Muscle of leg (tissue), 11 donors: ENCODE results near the gene ATP13A1. TPM values are rescaled to one million over a fixed set of nuclear protein-coding genes. Genes with fewer than 3 reads are reported as not detected.
"Not testable (repeated sequence)": the region's sequence is repeated elsewhere in the genome, so short reads cannot be mapped to it uniquely, and the experiment has no call there.

Experiments
- DNase-seq: peaks from one replicate; pipeline ENCODE4 v3.0.0; 2013
- H3K27ac ChIP-seq: one replicate; pipeline ENCODE4 v1.5.1; 2013; ENCODE audit warnings: mild to moderate bottlenecking, low read length, control low read depth
- H3K27me3 ChIP-seq: one replicate; pipeline ENCODE4 v1.6.1; 2013; ENCODE audit warnings: low read length; ENCODE audit not compliant: control insufficient read depth, insufficient read depth
- H3K36me3 ChIP-seq: one replicate; pipeline ENCODE4 v1.6.1; 2013; ENCODE audit warnings: low read length; ENCODE audit not compliant: control insufficient read depth, insufficient read depth
- H3K4me1 ChIP-seq: one replicate; pipeline ENCODE4 v1.6.1; 2013; ENCODE audit warnings: low read length; ENCODE audit not compliant: control insufficient read depth, insufficient read depth
- H3K4me3 ChIP-seq: one replicate; pipeline ENCODE4 v1.5.1; 2013; ENCODE audit warnings: low read length, control low read depth
- H3K9me3 ChIP-seq: replicated peaks from 2 replicates; pipeline ENCODE4 v1.6.1; 2013; ENCODE audit warnings: low read depth, low read length; ENCODE audit not compliant: control insufficient read depth
- WGBS: methylation state at CpG from one replicate; pipeline ENCODE4 v1.1.5; 2013; ENCODE audit warnings: missing lambda C conversion rate; ENCODE audit not compliant: insufficient coverage; 5-methylcytosine and 5-hydroxymethylcytosine counted together
- polyA plus RNA-seq, 8 donors: library from polyadenylated mRNA; unstranded; fragments of 120-200 nt; gene quantifications; one replicate each; pipeline versions ENCODE4 v1.2.1 to v1.2.3, GENCODE V29; 2013; ENCODE audit warnings: inconsistent platforms in 1 of 8, low replicate concordance in 1 of 8; ENCODE audit not compliant: insufficient read length in 8 of 8, insufficient read depth in 1 of 8
- total RNA-seq: library from RNA; stranded (reverse); fragments of 120-200 nt; gene quantifications from one replicate; pipeline ENCODE4 v1.2.4, GENCODE V29; 2013

ATP13A1 gene
- total and polyA plus RNA-seq, 9 donors, result 14.6 to 36.6 (median 25.5) TPM

- Histone ChIP-seq H3K4me1 (peaks cover 5% of the 10 kb centered on the region), H3K36me3 (no peaks in the 10 kb centered on the region), H3K4me3 (no peak overlapping the region), H3K27ac (no peak overlapping the region), H3K27me3 (no peaks in the 10 kb centered on the region), H3K9me3 (no peaks in the 10 kb centered on the region)
- 74% methylated on average over 2 of the region's 3 CpGs for WGBS
- no peak for DNase-seq
Observed at GRCh38 chr19:19602713-19603324, 60.7 kb downstream of the ATP13A1 start.

DNA sequence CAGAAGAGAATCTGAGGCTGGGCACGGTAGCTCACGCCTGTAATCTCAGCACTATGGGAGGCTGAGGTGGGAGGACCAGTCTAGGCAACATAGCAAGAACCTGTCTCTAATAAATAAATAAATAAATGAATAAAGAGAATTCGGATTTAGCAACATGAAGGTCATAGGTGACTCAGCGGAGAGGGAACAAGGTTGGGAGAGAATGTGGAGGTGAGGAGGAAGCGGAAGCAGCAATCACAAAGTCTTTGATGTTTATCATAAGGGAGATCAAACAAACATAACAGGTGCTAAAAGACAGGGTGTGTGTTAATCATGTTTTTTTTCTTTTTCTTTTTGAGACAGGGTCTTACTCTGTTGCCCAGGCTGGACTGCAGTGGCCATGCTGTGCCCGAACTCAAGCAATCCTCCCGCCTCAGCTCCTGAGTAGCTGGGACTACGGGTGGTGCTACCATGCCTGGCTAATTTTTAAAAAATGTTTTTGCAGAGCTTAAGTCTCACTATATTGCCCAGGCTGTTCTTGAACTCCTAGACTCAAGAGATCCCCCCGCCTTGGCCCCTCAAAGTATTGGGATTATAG, 61.3 kb downstream of the ATP13A1 start:
- Histone ChIP-seq H3K4me1 (peaks cover 5% of the 10 kb centered on the region), H3K27ac (no peak overlapping the region), H3K27me3 (no peaks in the 10 kb centered on the region), H3K4me3 (no peak overlapping the region), H3K36me3 (no peaks in the 10 kb centered on the region), H3K9me3 (no peaks in the 10 kb centered on the region)
- WGBS, result 92% methylated on average over 2 of the region's 9 CpGs
- no peak for DNase-seq

DNA sequence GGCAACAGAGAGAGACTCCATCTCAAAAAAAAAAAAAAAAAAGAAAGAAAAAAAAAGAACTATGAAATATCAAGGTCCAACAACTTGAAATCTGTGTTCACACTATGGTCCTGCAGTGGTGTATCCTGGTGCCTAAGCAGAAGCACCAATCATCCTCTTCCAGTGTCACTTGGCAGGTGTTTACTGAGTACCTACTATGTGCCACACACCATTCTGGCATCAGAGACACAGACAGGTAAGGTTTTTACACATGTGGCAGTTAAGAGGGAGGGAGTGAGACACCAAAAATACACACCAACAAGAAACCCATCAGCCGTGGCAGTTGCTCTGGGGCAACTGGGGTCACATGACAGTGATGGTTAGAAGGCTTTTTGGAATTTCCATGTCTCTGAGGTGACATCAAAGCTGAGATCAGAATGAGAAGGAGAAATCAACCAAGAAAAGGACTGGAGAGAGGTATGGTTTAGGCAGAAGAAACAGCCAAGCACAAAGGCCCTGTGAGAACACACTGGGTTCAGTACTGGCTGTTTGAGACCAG, 62.6 kb downstream of the ATP13A1 start:
- Histone ChIP-seq H3K27me3 (no peaks in the 10 kb centered on the region), H3K36me3 (no peaks in the 10 kb centered on the region), H3K4me1 (no peaks in the 10 kb centered on the region), H3K27ac (no peak overlapping the region), H3K9me3 (no peaks in the 10 kb centered on the region), H3K4me3 (no peak overlapping the region)
- WGBS, result no CpG with 5 or more reads among the region's 1 CpG
- DNase-seq, result no peak

- not testable (repeated sequence) for H3K4me3 ChIP-seq, H3K9me3 ChIP-seq, DNase-seq, H3K27ac ChIP-seq, H3K36me3 ChIP-seq, H3K4me1 ChIP-seq, H3K27me3 ChIP-seq
- WGBS, result 92% methylated on average over 13 of the region's 20 CpGs
Observed at GRCh38 chr19:19598728-19599451, 64.6 kb downstream of the ATP13A1 start.

- 83% methylated on average over 6 of the region's 8 CpGs for WGBS
- Histone ChIP-seq H3K9me3 (no peaks in the 10 kb centered on the region), H3K36me3 (no peaks in the 10 kb centered on the region), H3K4me1 (no peaks in the 10 kb centered on the region), H3K4me3 (no peak overlapping the region), H3K27ac (no peak overlapping the region), H3K27me3 (no peaks in the 10 kb centered on the region)
- DNase-seq, result no peak
Observed at GRCh38 chr19:19597809-19598306, 65.6 kb downstream of the ATP13A1 start.

Other genes starting within 250 kb of the ATP13A1 start
- gene TSSK6, start 148.1 kb downstream of the ATP13A1 start, total RNA-seq, result 0.31 TPM
- gene TSSK6, start 148.1 kb downstream of the ATP13A1 start, polyA plus RNA-seq, result under 1 TPM; 0.37 to 0.80 (median 0.67) TPM
- 242 TPM for gene NDUFA13, start 147.5 kb downstream of the ATP13A1 start, total RNA-seq
- 100 to 1,000 TPM; 192 to 240 (median 222) TPM for gene NDUFA13, start 147.5 kb downstream of the ATP13A1 start, polyA plus RNA-seq
- gene YJEFN3, start 134.8 kb downstream of the ATP13A1 start, total RNA-seq, result 1.6 TPM
- 10 to 100 TPM in 2 of 8 donors, 1 to 10 TPM in 6; 3.2 to 10.7 (median 7.4) TPM for gene YJEFN3, start 134.8 kb downstream of the ATP13A1 start, polyA plus RNA-seq
- 22.0 TPM for gene CILP2, start 125.4 kb downstream of the ATP13A1 start, total RNA-seq
- gene CILP2, start 125.4 kb downstream of the ATP13A1 start, polyA plus RNA-seq, result 10 to 100 TPM in 3 of 8 donors, 1 to 10 TPM in 5; 1.3 to 52.6 (median 5.8) TPM
- gene PBX4, start 45.0 kb downstream of the ATP13A1 start, total RNA-seq, result 1.5 TPM
- gene PBX4, start 45.0 kb downstream of the ATP13A1 start, polyA plus RNA-seq, result 1 to 10 TPM; 1.6 to 3.1 (median 2.3) TPM
- gene LPAR2, start 35.5 kb downstream of the ATP13A1 start, total RNA-seq, result 2.2 TPM
- 10 to 100 TPM in 1 of 8 donors, 1 to 10 TPM in 7; 3.0 to 12.2 (median 6.3) TPM for gene LPAR2, start 35.5 kb downstream of the ATP13A1 start, polyA plus RNA-seq
- 2.0 TPM for gene GMIP, start 20.0 kb downstream of the ATP13A1 start, total RNA-seq
- 1 to 10 TPM; 2.3 to 5.1 (median 3.6) TPM for gene GMIP, start 20.0 kb downstream of the ATP13A1 start, polyA plus RNA-seq
- gene ZNF101, start 5.2 kb upstream of the ATP13A1 start, total RNA-seq, result 5.6 TPM
- gene ZNF101, start 5.2 kb upstream of the ATP13A1 start, polyA plus RNA-seq, result 1 to 10 TPM; 4.6 to 7.6 (median 5.7) TPM
- gene ZNF14, start 69.4 kb upstream of the ATP13A1 start, total RNA-seq, result 9.1 TPM
- gene ZNF14, start 69.4 kb upstream of the ATP13A1 start, polyA plus RNA-seq, result 1 to 10 TPM; 3.6 to 5.6 (median 4.9) TPM
- 21.7 TPM for gene ZNF506, start 158.1 kb upstream of the ATP13A1 start, total RNA-seq
- 10 to 100 TPM; 12.7 to 18.9 (median 14.7) TPM for gene ZNF506, start 158.1 kb upstream of the ATP13A1 start, polyA plus RNA-seq
- 15.5 TPM for gene ZNF253, start 202.2 kb upstream of the ATP13A1 start, total RNA-seq
- gene ZNF253, start 202.2 kb upstream of the ATP13A1 start, polyA plus RNA-seq, result 10 to 100 TPM in 7 of 8 donors, 1 to 10 TPM in 1; 7.4 to 14.0 (median 11.2) TPM
- 10.5 TPM for gene ZNF93, start 237.3 kb upstream of the ATP13A1 start, total RNA-seq
- gene ZNF93, start 237.3 kb upstream of the ATP13A1 start, polyA plus RNA-seq, result 10 to 100 TPM in 4 of 8 donors, 1 to 10 TPM in 4; 8.1 to 11.8 (median 9.8) TPM